ENCODE measurements around the gene POLD2.

Gene POLD2

GRCh38 chr7:44102846-44103565 lies 20.3 kb downstream of the POLD2 start:
- Histone ChIP-seq H3K36me3 (ENCODE audit: insufficient read depth, low read length) (no peaks in the 10 kb centered on the region), H3K9me3 (ENCODE audit: low read length) (no peaks in the 10 kb centered on the region), H2AFZ (ENCODE audit: low read depth, low read length) (no peak overlapping the region), H3K27me3 (ENCODE audit: insufficient read depth, low read length) (peaks cover 4% of the 10 kb centered on the region), H3K4me1 (ENCODE audit: insufficient read depth, low read length) (peaks cover 14% of the 10 kb centered on the region), H3K4me3 (ENCODE audit: low read length) (no peak overlapping the region)

- no peak overlapping the region for H2AFZ ChIP-seq (ENCODE audit: low read depth, low read length)
- no peaks in the 10 kb centered on the region for H3K9me3 ChIP-seq (ENCODE audit: low read length)
- H3K4me1 ChIP-seq (ENCODE audit: insufficient read depth, low read length): peaks cover 14% of the 10 kb centered on the region
- no peak overlapping the region for H3K4me3 ChIP-seq (ENCODE audit: low read length)
- H3K36me3 ChIP-seq (ENCODE audit: insufficient read depth, low read length): no peaks in the 10 kb centered on the region
- peaks cover 4% of the 10 kb centered on the region for H3K27me3 ChIP-seq (ENCODE audit: insufficient read depth, low read length)
Observed at GRCh38 chr7:44101966-44102845, 21.1 kb downstream of the POLD2 start.

- no peak overlapping the region for H3K4me3 ChIP-seq (ENCODE audit: low read length)
- H3K4me1 ChIP-seq (ENCODE audit: insufficient read depth, low read length): peaks cover 14% of the 10 kb centered on the region
- no peaks in the 10 kb centered on the region for H3K36me3 ChIP-seq (ENCODE audit: insufficient read depth, low read length)
- peaks cover 4% of the 10 kb centered on the region for H3K27me3 ChIP-seq (ENCODE audit: insufficient read depth, low read length)
- H2AFZ ChIP-seq (ENCODE audit: low read depth, low read length): no peak overlapping the region
- no peaks in the 10 kb centered on the region for H3K9me3 ChIP-seq (ENCODE audit: low read length)
Observed at GRCh38 chr7:44101303-44101965, 21.9 kb downstream of the POLD2 start.

DNA sequence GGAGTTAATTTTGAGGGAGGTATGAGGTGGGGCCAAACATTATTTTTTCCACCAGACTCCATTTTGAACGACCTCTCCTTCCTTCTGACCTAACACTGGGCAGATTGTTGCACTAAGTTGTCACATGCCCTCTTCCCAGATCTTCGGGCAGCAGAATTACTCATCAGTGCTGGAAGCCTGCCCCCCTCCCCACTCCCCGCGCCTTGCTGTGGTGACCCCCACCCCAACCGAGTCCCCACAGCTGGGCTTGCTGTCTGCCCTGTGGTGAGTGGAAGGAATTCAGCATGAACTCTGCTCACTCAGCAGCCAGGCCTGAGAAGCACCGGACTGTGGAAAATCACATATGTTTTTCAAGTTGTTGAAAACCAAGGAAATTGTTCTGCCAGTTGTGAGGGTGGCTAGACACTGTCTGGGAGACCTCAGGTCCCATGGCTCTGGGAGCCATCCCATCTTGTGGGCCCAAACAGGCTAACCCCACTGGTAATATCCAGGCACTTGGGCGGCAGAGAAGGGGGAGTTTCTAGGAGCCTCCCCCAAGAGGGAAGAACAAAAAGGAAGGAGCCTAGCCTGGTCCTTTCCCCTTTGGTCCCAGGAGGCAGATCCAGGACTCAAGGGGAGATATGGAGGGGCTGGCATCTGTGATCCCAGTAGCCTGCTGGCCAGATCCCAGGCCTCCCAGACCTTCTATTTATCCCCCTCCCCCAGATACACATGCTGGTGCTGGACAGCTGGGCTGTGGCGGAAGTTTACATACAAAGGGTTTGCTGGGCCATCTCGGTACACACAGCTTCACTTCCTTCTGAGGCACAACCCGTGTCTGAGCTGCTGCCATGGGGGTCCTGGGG lies 22.7 kb downstream of the POLD2 start:
- Histone ChIP-seq H3K4me3 (ENCODE audit: low read length) (no peak overlapping the region), H3K9me3 (ENCODE audit: low read length) (no peaks in the 10 kb centered on the region), H3K36me3 (ENCODE audit: insufficient read depth, low read length) (no peaks in the 10 kb centered on the region), H3K4me1 (ENCODE audit: insufficient read depth, low read length) (peaks cover 14% of the 10 kb centered on the region), H2AFZ (ENCODE audit: low read depth, low read length) (no peak overlapping the region), H3K27me3 (ENCODE audit: insufficient read depth, low read length) (peaks cover 4% of the 10 kb centered on the region)

DNA sequence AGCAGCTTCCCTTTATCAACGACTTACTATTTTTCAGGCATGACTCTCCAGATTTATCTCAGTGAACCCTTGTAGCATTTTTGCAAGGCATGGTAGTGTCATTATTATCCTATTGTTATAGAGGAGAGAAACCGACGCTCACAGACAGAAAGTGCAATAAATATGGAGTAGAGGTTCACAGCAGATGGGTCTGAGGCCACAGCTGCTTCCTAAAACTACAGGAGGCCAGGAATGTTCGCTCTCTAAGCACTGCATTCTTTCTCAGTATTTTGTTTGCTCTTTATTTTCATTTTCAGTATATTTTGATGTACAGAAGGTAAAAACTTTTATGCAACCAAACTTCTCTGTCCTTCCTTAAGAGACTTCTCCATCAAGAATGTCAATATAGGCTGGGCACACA lies 23.7 kb downstream of the POLD2 start:
- Histone ChIP-seq H3K27me3 (ENCODE audit: insufficient read depth, low read length) (peaks cover 4% of the 10 kb centered on the region), H3K36me3 (ENCODE audit: insufficient read depth, low read length) (no peaks in the 10 kb centered on the region), H3K4me1 (ENCODE audit: insufficient read depth, low read length) (peaks cover 9% of the 10 kb centered on the region), H3K4me3 (ENCODE audit: low read length) (no peak overlapping the region), H2AFZ (ENCODE audit: low read depth, low read length) (no peak overlapping the region), H3K9me3 (ENCODE audit: low read length) (no peaks in the 10 kb centered on the region)

- no peak overlapping the region for H3K4me3 ChIP-seq (ENCODE audit: low read length)
- H3K36me3 ChIP-seq (ENCODE audit: insufficient read depth, low read length): no peaks in the 10 kb centered on the region
- peaks cover 4% of the 10 kb centered on the region for H3K27me3 ChIP-seq (ENCODE audit: insufficient read depth, low read length)
- H3K9me3 ChIP-seq (ENCODE audit: low read length): no peaks in the 10 kb centered on the region
- H2AFZ ChIP-seq (ENCODE audit: low read depth, low read length): no peak overlapping the region
- H3K4me1 ChIP-seq (ENCODE audit: insufficient read depth, low read length): peaks cover 9% of the 10 kb centered on the region
Observed at GRCh38 chr7:44098092-44099068, 25.0 kb downstream of the POLD2 start.

DNA sequence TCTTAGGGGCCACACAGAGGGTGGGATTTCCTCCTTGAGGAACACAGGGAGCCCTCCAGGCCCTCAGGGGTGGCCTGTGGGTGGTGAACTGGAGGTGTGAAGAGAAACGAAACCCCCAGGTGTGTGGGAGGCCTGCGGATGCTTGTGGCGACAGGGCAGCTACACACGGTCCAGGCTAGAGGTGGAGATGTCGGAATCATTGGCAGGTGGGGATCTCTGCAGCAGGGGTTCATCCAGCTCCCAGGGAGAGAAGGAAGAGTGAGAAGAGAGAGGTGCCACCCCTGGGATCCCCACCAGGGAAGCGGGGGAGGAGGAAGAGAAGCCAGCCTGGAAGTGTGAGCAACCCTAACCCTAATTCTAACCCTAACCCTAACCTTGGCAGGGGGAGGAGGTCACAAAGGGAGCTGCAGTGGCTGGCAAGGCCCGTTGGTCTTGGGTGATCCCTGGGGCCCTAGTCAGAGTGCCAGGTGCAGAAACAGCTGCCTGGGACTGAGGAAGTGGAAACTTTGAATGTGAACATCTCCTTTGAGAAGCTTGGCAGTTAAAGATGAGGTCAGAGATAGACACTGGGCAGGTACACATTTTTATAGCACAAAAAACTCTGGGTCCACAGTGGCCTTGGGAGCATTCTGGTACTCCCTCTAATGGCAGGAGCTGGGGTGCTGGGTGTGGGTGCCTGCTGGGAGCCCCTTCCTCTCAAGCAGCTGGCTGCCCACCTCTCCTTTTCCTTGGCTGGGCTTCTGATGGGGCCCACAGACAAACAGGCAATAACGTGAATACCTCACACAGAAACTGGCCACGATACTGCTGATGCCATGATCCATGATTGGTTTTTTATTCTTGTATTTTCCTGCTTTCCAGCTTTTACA lies 26.1 kb downstream of the POLD2 start:
- Histone ChIP-seq H3K4me3 (ENCODE audit: low read length) (no peak overlapping the region), H2AFZ (ENCODE audit: low read depth, low read length) (no peak overlapping the region), H3K9me3 (ENCODE audit: low read length) (no peaks in the 10 kb centered on the region), H3K27me3 (ENCODE audit: insufficient read depth, low read length) (no peaks in the 10 kb centered on the region), H3K36me3 (ENCODE audit: insufficient read depth, low read length) (no peaks in the 10 kb centered on the region), H3K4me1 (ENCODE audit: insufficient read depth, low read length) (peaks cover 9% of the 10 kb centered on the region)

GRCh38 chr7:44096326-44096881 lies 26.9 kb downstream of the POLD2 start:
- Histone ChIP-seq H3K4me1 (ENCODE audit: insufficient read depth, low read length) (peaks cover 9% of the 10 kb centered on the region), H2AFZ (ENCODE audit: low read depth, low read length) (no peak overlapping the region), H3K36me3 (ENCODE audit: insufficient read depth, low read length) (no peaks in the 10 kb centered on the region), H3K27me3 (ENCODE audit: insufficient read depth, low read length) (no peaks in the 10 kb centered on the region), H3K9me3 (ENCODE audit: low read length) (no peaks in the 10 kb centered on the region), H3K4me3 (ENCODE audit: low read length) (no peak overlapping the region)

DNA sequence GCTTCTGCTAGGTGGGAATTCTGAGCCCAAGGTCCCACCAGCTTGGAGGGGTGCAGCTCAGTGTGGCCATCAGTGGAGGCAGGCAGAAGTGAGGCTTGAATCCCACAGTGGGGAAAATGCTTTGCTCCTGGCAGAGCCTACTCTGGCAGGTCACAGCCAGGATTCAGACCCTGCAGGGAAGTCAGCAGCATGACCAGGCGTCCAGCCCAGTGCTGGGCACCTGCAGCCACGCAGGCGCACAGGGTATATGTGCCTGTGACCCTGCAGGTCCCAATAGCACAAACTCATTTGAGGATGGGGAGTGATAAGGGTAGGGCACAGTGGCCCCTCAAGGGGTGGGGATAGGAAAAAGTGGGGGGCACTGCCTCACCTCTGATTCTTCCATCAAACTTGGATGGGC lies 27.6 kb downstream of the POLD2 start:
- Histone ChIP-seq H3K36me3 (ENCODE audit: insufficient read depth, low read length) (no peaks in the 10 kb centered on the region), H2AFZ (ENCODE audit: low read depth, low read length) (no peak overlapping the region), H3K27me3 (ENCODE audit: insufficient read depth, low read length) (no peaks in the 10 kb centered on the region), H3K4me3 (ENCODE audit: low read length) (no peak overlapping the region), H3K4me1 (ENCODE audit: insufficient read depth, low read length) (peaks cover 8% of the 10 kb centered on the region), H3K9me3 (ENCODE audit: low read length) (no peaks in the 10 kb centered on the region)

GRCh38 chr7:44094883-44095592 lies 28.3 kb downstream of the POLD2 start:
- Histone ChIP-seq H3K36me3 (ENCODE audit: insufficient read depth, low read length) (no peaks in the 10 kb centered on the region), H3K4me3 (ENCODE audit: low read length) (no peak overlapping the region), H3K4me1 (ENCODE audit: insufficient read depth, low read length) (peaks cover 5% of the 10 kb centered on the region), H3K9me3 (ENCODE audit: low read length) (no peaks in the 10 kb centered on the region), H2AFZ (ENCODE audit: low read depth, low read length) (no peak overlapping the region), H3K27me3 (ENCODE audit: insufficient read depth, low read length) (no peaks in the 10 kb centered on the region)

Measured in neuron (in vitro differentiated cells).